CD8-positive, alpha-beta memory T cell (primary cell): ENCODE data around the gene RAD51. TPM values are rescaled to one million over a fixed set of nuclear protein-coding genes. Genes with fewer than 3 reads are reported as not detected.

Experiments used
- CTCF ChIA-PET: fragments of 350-600 bp; sonication (Branson Sonifier 250); formaldehyde crosslinking; loops from one replicate; lab custom pipeline; 2021; ENCODE audit warnings: antibody characterized with exemption; lab: Charles Lee
- POLR2A ChIA-PET: fragments of 350-600 bp; sonication (Branson Sonifier 250); formaldehyde crosslinking; loops from one replicate; lab custom pipeline; 2021; ENCODE audit warnings: antibody characterized with exemption; lab: Charles Lee
- DNase-seq, 5 donors: peaks; one replicate each; pipeline versions ENCODE4 v3.0.0 to v3.0.0-alpha.2; 2020 to 2022; ENCODE audit warnings: mixed read lengths in 1 of 5
- H3K27ac ChIP-seq: one replicate; pipeline ENCODE4 v1.7.0; 2013; ENCODE audit warnings: low read depth, mild to moderate bottlenecking, low read length, moderate library complexity
- H3K27me3 ChIP-seq: 2 replicates; pipeline ENCODE4 v1.7.0; 2013; ENCODE audit warnings: low read length, mild to moderate bottlenecking; ENCODE audit not compliant: insufficient read depth, poor library complexity, severe bottlenecking
- H3K36me3 ChIP-seq: 2 replicates; pipeline ENCODE4 v1.7.0; 2013; ENCODE audit warnings: mild to moderate bottlenecking, low read length, moderate library complexity; ENCODE audit not compliant: insufficient read depth
- H3K4me1 ChIP-seq: 2 replicates; pipeline ENCODE4 v1.7.0; 2013; ENCODE audit warnings: mild to moderate bottlenecking, low read length, moderate library complexity; ENCODE audit not compliant: insufficient read depth
- H3K4me3 ChIP-seq: 2 replicates; pipeline ENCODE4 v1.7.0; 2013; ENCODE audit warnings: mild to moderate bottlenecking, low read length
- H3K9me3 ChIP-seq: 2 replicates; pipeline ENCODE4 v1.7.0; 2013; ENCODE audit warnings: mild to moderate bottlenecking, low read length
- H3K27ac Mint-ChIP-seq, 8 donors: one replicate each; pipeline ENCODE4 v1.8.0; 2020 to 2021; ENCODE audit warnings: mixed read lengths in 8 of 8, mild to moderate bottlenecking in 6 of 8, inconsistent platforms in 3 of 8, moderate library complexity in 3 of 8
- H3K27me3 Mint-ChIP-seq, 2 donors: one replicate each; pipeline ENCODE4 v1.8.0; 2020 to 2021; ENCODE audit warnings: mixed read lengths in 2 of 2, mild to moderate bottlenecking in 1 of 2, moderate library complexity in 1 of 2
- H3K36me3 Mint-ChIP-seq, 3 donors: one replicate each; pipeline ENCODE4 v1.8.0; 2020 to 2021; ENCODE audit warnings: mixed read lengths in 3 of 3, inconsistent platforms in 1 of 3, mild to moderate bottlenecking in 1 of 3
- H3K4me1 Mint-ChIP-seq, 3 donors: one replicate each; pipeline ENCODE4 v1.8.0; 2020 to 2021; ENCODE audit warnings: mixed read lengths in 3 of 3, inconsistent platforms in 1 of 3, mild to moderate bottlenecking in 1 of 3
- H3K4me3 Mint-ChIP-seq, 7 donors: one replicate each; pipeline ENCODE4 v1.8.0; 2020 to 2021; ENCODE audit warnings: mixed read lengths in 7 of 7, mild to moderate bottlenecking in 6 of 7, moderate library complexity in 4 of 7, inconsistent platforms in 2 of 7
- H3K9me3 Mint-ChIP-seq, 5 donors: one replicate each; pipeline ENCODE4 v1.8.0; 2020 to 2022; ENCODE audit warnings: mixed read lengths in 5 of 5, mild to moderate bottlenecking in 3 of 5, moderate library complexity in 2 of 5, inconsistent platforms in 1 of 5
- polyA plus RNA-seq: library from polyadenylated mRNA; unstranded; fragments of 300-500 nt; fragmentation: Illumina TruSeq; gene quantifications from one replicate; pipeline ENCODE4 v1.2.3, GENCODE V29; 2021
- total RNA-seq, 2 experiments: library from RNA; stranded (reverse); gene quantifications; one replicate each; pipeline ENCODE4 v1.2.3, GENCODE V29; 2021

The RAD51 gene
- total and polyA plus RNA-seq, 3 experiments from 2014 or later = 1.7 to 57.6 (median 54.3) TPM

DNA sequence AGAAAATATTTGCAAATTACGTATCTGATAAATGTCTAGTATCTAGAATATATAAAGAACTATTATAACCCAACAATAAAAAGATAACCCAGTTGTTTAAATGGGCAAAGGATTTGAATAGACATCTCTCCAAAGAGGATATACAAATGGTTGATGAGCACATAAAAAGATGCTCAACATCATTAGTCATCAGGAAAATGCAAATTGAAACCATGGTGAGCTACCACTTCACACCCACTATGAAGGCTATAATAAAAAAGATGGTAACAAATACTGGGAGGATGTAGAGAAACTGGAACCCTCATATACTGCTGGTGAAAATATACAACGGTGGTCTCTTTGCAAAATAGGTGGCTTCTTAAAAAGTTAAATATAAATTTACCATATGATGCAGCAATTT is 28.0 kb downstream of the RAD51 start:
- no peak overlapping the region for H3K27ac ChIP-seq
- H3K27me3 Mint-ChIP-seq = no peaks in the 10 kb centered on the region
- H3K36me3 ChIP-seq = no peaks in the 10 kb centered on the region
- peaks cover 0 to 5% (median 0%) of the 10 kb centered on the region in 3 donors for H3K4me1 Mint-ChIP-seq
- H3K36me3 Mint-ChIP-seq = no peaks in the 10 kb centered on the region
- no peaks in the 10 kb centered on the region for H3K9me3 ChIP-seq
- H3K9me3 Mint-ChIP-seq = no peaks in the 10 kb centered on the region
- no peaks in the 10 kb centered on the region for H3K4me1 ChIP-seq
- H3K27ac Mint-ChIP-seq = no peak overlapping the region
- CTCF ChIA-PET = interaction anchor here (0.8 kb wide), 1 partner anchor 20 kb away, joined by 3 read pairs; no protein-coding TSS in a partner anchor
- DNase-seq = no peak
- POLR2A ChIA-PET = no interaction called here
- no peaks in the 10 kb centered on the region for H3K27me3 ChIP-seq
- H3K4me3 ChIP-seq = no peak overlapping the region
- no peak overlapping the region for H3K4me3 Mint-ChIP-seq

DNA sequence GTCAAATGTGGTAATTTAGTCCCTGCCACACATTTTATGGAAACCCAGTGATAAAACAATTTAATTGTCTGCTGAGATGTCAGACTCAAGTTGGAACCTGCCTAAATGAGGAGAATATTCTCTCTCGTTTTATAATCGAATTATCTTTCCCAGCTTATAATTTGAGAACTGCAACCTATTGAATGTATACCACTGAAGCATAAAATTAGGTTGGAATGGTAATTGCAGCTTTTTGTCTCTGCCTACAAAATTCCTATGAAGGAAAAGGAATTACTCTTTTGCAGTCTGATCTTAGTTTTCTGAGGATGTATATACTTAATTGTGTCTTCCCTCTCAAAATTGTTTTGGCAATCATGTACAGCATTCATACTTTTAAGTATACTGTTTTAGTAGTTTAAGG is 28.9 kb downstream of the RAD51 start:
- no peaks in the 10 kb centered on the region for H3K4me1 ChIP-seq
- no peak overlapping the region for H3K27ac ChIP-seq
- H3K9me3 ChIP-seq = no peaks in the 10 kb centered on the region
- no peak overlapping the region for H3K4me3 ChIP-seq
- no peaks in the 10 kb centered on the region for H3K27me3 ChIP-seq
- peaks cover 0 to 5% (median 0%) of the 10 kb centered on the region in 3 donors for H3K4me1 Mint-ChIP-seq
- DNase-seq = no peak
- peak overlapping the region in 1 of 8 donors; percentile 38 for H3K27ac Mint-ChIP-seq
- ChIA-PET POLR2A (no interaction called here), CTCF (interaction anchor here (1.6 kb wide), 1 partner anchor 58 kb away, joined by 5 read pairs; no protein-coding TSS in a partner anchor)
- H3K27me3 Mint-ChIP-seq = no peaks in the 10 kb centered on the region
- no peak overlapping the region for H3K4me3 Mint-ChIP-seq
- H3K36me3 ChIP-seq = no peaks in the 10 kb centered on the region
- no peaks in the 10 kb centered on the region for H3K9me3 Mint-ChIP-seq
- H3K36me3 Mint-ChIP-seq = peaks cover 0 to 2% (median 0%) of the 10 kb centered on the region in 3 donors

DNA sequence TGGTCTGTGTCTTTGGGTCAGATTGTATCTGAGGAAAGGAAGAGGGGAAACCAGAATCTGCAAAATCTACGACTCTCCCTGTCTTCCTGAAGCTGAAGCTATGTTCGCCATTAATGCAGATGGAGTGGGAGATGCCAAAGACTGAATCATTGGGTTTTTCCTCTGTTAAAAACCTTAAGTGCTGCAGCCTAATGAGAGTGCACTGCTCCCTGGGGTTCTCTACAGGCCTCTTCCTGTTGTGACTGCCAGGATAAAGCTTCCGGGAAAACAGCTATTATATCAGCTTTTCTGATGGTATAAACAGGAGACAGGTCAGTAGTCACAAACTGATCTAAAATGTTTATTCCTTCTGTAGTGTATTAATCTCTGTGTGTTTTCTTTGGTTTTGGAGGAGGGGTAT is 36.1 kb downstream of the RAD51 start:
- CTCF ChIA-PET = interaction anchor here (0.7 to 1.7 kb wide), 4 partner anchors 13 to 52 kb away, joined by 3 to 6 read pairs (median 3); partner anchors contain the start of gene RAD51
- Histone ChIP-seq H3K4me1 (no peaks in the 10 kb centered on the region), H3K9me3 (no peaks in the 10 kb centered on the region), H3K27me3 (no peaks in the 10 kb centered on the region), H3K4me3 (no peak overlapping the region), H3K36me3 (peaks cover 8% of the 10 kb centered on the region), H3K27ac (no peak overlapping the region)
- H3K4me1 Mint-ChIP-seq = no peaks in the 10 kb centered on the region
- no peak overlapping the region for H3K4me3 Mint-ChIP-seq
- peak overlapping the region in 2 of 8 donors; percentile 52 to 79 for H3K27ac Mint-ChIP-seq
- no peaks in the 10 kb centered on the region for H3K27me3 Mint-ChIP-seq
- POLR2A ChIA-PET = no interaction called here
- no peak for DNase-seq
- H3K9me3 Mint-ChIP-seq = no peaks in the 10 kb centered on the region
- H3K36me3 Mint-ChIP-seq = peaks cover 0 to 47% (median 4%) of the 10 kb centered on the region in 3 donors

DNA sequence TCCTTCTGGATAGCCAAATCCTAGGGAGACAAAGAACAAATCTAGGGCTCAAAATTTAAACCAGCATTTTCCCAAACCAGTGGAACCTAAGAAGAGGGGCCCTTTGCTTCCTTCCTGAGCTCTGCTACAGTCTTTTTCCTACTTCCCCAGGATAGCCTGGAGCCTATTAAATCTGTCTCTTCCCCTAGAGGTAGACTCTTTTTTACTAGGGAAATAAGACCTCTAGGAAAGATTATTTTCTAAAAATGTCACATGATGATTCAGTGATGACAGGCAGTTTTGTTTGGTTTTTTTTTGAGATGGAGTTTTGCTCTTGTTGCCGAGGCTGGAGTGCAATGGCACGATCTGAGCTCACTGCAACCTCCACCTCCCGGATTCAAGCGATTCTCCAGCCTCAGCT is 41.6 kb downstream of the RAD51 start:
- H3K36me3 Mint-ChIP-seq = peaks cover 0 to 76% (median 5%) of the 10 kb centered on the region in 3 donors

DNA sequence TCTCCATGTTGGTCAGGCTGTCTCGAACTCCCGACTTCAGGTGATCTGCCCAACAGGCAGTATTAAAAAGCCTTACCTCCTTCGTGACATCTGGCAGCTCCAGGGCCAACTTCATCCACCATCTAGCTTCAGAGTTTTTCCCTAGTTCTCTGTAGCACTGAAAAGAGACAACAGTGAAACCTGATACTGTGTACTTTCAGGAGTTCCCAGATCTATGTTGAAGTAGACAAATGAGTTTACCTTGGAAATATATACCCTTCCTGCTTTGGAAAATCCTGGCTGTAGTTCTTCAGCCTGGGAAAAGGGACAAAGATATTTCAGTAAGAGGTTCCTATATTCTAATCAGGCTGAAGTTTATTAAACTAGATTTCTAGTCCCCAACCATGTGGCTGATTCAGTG is 42.1 kb downstream of the RAD51 start:
- no peak for DNase-seq
- Histone ChIP-seq H3K4me1 (no peaks in the 10 kb centered on the region), H3K36me3 (peaks cover 36% of the 10 kb centered on the region), H3K9me3 (no peaks in the 10 kb centered on the region), H3K4me3 (no peak overlapping the region), H3K27ac (no peak overlapping the region), H3K27me3 (no peaks in the 10 kb centered on the region)
- no peaks in the 10 kb centered on the region for H3K4me1 Mint-ChIP-seq
- no peak overlapping the region for H3K4me3 Mint-ChIP-seq
- no peaks in the 10 kb centered on the region for H3K9me3 Mint-ChIP-seq
- peak overlapping the region in 1 of 8 donors; percentile 21 for H3K27ac Mint-ChIP-seq
- peaks cover 0 to 73% (median 5%) of the 10 kb centered on the region in 3 donors for H3K36me3 Mint-ChIP-seq
- no peaks in the 10 kb centered on the region for H3K27me3 Mint-ChIP-seq
- ChIA-PET POLR2A (no interaction called here), CTCF (interaction anchor here (2.5 kb wide), 1 partner anchor 26 kb away, joined by 6 read pairs; the partner anchor contains the start of gene GCHFR)

More for the DNA sequence above, 41.6 kb downstream of the RAD51 start:
- Histone ChIP-seq H3K36me3 (peaks cover 36% of the 10 kb centered on the region), H3K9me3 (no peaks in the 10 kb centered on the region), H3K4me1 (no peaks in the 10 kb centered on the region), H3K27me3 (no peaks in the 10 kb centered on the region), H3K4me3 (no peak overlapping the region), H3K27ac (no peak overlapping the region)
- ChIA-PET CTCF (interaction anchor here (1.5 to 2.5 kb wide), 2 partner anchors 27 to 46 kb away, joined by 3 to 6 read pairs; partner anchors contain the start of gene GCHFR), POLR2A (interaction anchor here (0.7 kb wide), 1 partner anchor 1114 kb away, joined by 3 read pairs; no protein-coding TSS in a partner anchor)
- no peak for DNase-seq
- no peaks in the 10 kb centered on the region for H3K9me3 Mint-ChIP-seq
- no peaks in the 10 kb centered on the region for H3K4me1 Mint-ChIP-seq
- peak overlapping the region in 3 of 8 donors; percentile 22 to 41 (median 29) for H3K27ac Mint-ChIP-seq
- no peak overlapping the region for H3K4me3 Mint-ChIP-seq
- no peaks in the 10 kb centered on the region for H3K27me3 Mint-ChIP-seq

DNA sequence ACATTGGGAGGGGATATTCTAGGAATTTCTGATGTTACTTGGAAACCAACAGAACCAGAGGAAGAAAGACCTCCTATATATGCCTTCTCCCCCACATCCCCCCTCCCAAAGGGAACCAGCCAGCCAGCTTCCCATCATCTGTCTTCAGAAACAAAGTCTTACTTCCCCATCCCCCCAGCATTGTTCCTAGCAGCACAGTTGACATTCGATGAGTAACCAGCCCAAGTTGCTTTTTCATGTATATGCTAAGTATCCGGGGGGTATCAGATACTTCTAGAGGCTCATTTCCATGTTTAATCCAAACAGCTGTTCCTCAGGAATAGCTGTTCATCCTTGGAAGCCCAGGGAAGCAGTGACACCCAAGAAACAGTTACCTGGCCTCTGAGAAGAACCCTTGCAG is 44.1 kb downstream of the RAD51 start:
- H3K27ac Mint-ChIP-seq = peak overlapping the region in 6 of 8 donors; percentile 0 to 61 (median 46)
- H3K27ac ChIP-seq = no peak overlapping the region
- ChIA-PET POLR2A (interaction anchor here (0.6 to 1.1 kb wide), 2 partner anchors 24 to 26 kb away, joined by 3 read pairs; no protein-coding TSS in a partner anchor), CTCF (interaction anchor here (0.7 to 1.4 kb wide), 2 partner anchors 9 to 43 kb away, joined by 3 to 4 read pairs; no protein-coding TSS in a partner anchor)
- peaks cover 48% of the 10 kb centered on the region for H3K36me3 ChIP-seq
- no peaks in the 10 kb centered on the region for H3K27me3 Mint-ChIP-seq
- no peak overlapping the region for H3K4me3 Mint-ChIP-seq
- no peaks in the 10 kb centered on the region for H3K9me3 Mint-ChIP-seq
- no peaks in the 10 kb centered on the region for H3K9me3 ChIP-seq
- no peak overlapping the region for H3K4me3 ChIP-seq
- peaks cover 13 to 17% (median 15%) of the 10 kb centered on the region in 3 donors for H3K4me1 Mint-ChIP-seq
- H3K36me3 Mint-ChIP-seq = peaks cover 0 to 77% (median 6%) of the 10 kb centered on the region in 3 donors
- peaks cover 12% of the 10 kb centered on the region for H3K4me1 ChIP-seq
- DNase-seq = no peak
- no peaks in the 10 kb centered on the region for H3K27me3 ChIP-seq

DNA sequence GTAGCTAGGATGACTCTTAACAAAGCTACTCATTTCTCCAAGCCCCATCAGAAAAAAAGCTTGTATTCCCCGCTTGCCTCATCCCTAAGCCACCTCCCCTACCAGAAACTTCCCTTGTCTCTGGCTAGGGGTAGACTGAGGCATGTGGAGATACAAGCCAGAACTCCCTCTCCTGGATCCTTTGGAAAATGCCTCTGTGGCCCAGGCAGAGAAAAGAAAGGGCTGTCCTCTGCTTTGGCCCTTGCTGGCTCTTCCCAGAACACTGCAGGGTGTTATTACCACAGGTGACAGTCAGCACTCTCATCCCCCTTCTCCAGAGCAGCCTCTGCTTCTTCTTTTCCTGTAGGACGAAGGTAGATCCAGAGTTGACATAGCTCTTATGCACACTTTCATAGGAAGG is 44.9 kb downstream of the RAD51 start:
- H3K4me3 Mint-ChIP-seq = no peak overlapping the region
- no peaks in the 10 kb centered on the region for H3K27me3 Mint-ChIP-seq
- H3K27ac Mint-ChIP-seq = peak overlapping the region in 5 of 8 donors; percentile 47 to 58 (median 51)
- peaks cover 19% of the 10 kb centered on the region for H3K4me1 ChIP-seq
- H3K36me3 Mint-ChIP-seq = peaks cover 0 to 76% (median 5%) of the 10 kb centered on the region in 3 donors
- no peak overlapping the region for H3K27ac ChIP-seq
- peaks cover 19 to 23% (median 22%) of the 10 kb centered on the region in 3 donors for H3K4me1 Mint-ChIP-seq
- peaks cover 50% of the 10 kb centered on the region for H3K36me3 ChIP-seq
- ChIA-PET CTCF (interaction anchor here (0.7 to 1.4 kb wide), 3 partner anchors 10 to 45 kb away, joined by 3 to 4 read pairs (median 4); no protein-coding TSS in a partner anchor), POLR2A (interaction anchor here (1.1 kb wide), 1 partner anchor 23 kb away, joined by 3 read pairs; no protein-coding TSS in a partner anchor)
- H3K27me3 ChIP-seq = no peaks in the 10 kb centered on the region
- H3K9me3 ChIP-seq = no peaks in the 10 kb centered on the region
- no peak overlapping the region for H3K4me3 ChIP-seq
- DNase-seq = no peak
- H3K9me3 Mint-ChIP-seq = no peaks in the 10 kb centered on the region

DNA sequence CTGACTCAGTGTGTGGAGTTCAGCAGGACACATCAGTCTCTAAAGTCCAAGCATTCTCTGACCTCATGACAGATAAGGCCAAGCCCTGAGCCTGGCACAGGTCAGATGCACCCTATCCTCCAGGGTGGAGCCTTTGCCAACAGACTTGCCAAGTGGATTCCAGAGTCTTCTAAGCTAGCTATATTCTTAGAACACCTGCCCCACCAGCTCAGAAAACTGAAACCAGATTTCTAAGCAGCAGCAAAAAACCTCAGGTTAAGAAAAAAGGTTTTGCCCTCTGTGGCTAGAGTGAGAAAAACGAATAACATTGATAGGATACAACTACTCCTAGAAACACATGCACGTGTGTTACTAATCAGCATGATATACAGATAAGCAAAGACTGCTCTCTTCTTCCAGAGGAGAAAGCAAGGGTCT is 48.5 kb downstream of the RAD51 start:
- H3K4me3 ChIP-seq = peak overlapping the region; percentile 19
- peaks cover 23 to 31% (median 27%) of the 10 kb centered on the region in 3 donors for H3K4me1 Mint-ChIP-seq
- peaks cover 19% of the 10 kb centered on the region for H3K4me1 ChIP-seq
- H3K36me3 ChIP-seq = peaks cover 31% of the 10 kb centered on the region
- peaks cover 0 to 71% (median 11%) of the 10 kb centered on the region in 3 donors for H3K36me3 Mint-ChIP-seq
- H3K27ac ChIP-seq = peak overlapping the region; percentile 84
- no peaks in the 10 kb centered on the region for H3K27me3 ChIP-seq
- ChIA-PET CTCF (interaction anchor here (0.6 to 2.6 kb wide), 6 partner anchors 12 to 757 kb away, joined by 3 to 6 read pairs (median 6); partner anchors contain the start of genes C15orf62 and GCHFR), POLR2A (interaction anchor here (0.5 to 1.1 kb wide), 2 partner anchors 13 to 20 kb away, joined by 3 to 4 read pairs; partner anchors contain the start of gene GCHFR)
- no peaks in the 10 kb centered on the region for H3K9me3 Mint-ChIP-seq
- no peaks in the 10 kb centered on the region for H3K27me3 Mint-ChIP-seq
- H3K4me3 Mint-ChIP-seq = peak overlapping the region; percentile 25 to 89 (median 78)
- no peak for DNase-seq
- peak overlapping the region; percentile 97 to 100 (median 99) for H3K27ac Mint-ChIP-seq
- H3K9me3 ChIP-seq = no peaks in the 10 kb centered on the region
